DOHH2 (cell line): ENCODE results near the gene ECE1.

Source experiments
- H3F3A ChIP-seq: fragments of 200-600 bp; sonication (generic), shearing (Covaris generic); 2 replicates; pipeline ENCODE4 v1.6.0; 2016; ENCODE audit warnings: antibody characterized with exemption, mild to moderate bottlenecking; ENCODE audit not compliant: control insufficient read depth, insufficient read depth
- H3K27ac ChIP-seq: fragments of 200-600 bp; sonication (generic); 2 replicates; pipeline ENCODE4 v1.5.1; 2014; ENCODE audit warnings: low read depth, mild to moderate bottlenecking, low read length, moderate library complexity
- H3K27me3 ChIP-seq: fragments of 200-600 bp; sonication (generic); 2 replicates; pipeline ENCODE4 v1.6.1; 2014; ENCODE audit warnings: mild to moderate bottlenecking, low read length, mixed read lengths; ENCODE audit not compliant: control insufficient read depth
- H3K36me3 ChIP-seq: fragments of 200-600 bp; sonication (generic); 2 replicates; pipeline ENCODE4 v1.6.1; 2014; ENCODE audit warnings: mild to moderate bottlenecking, low read length, moderate library complexity, mixed read lengths; ENCODE audit not compliant: control insufficient read depth
- H3K4me1 ChIP-seq: fragments of 200-600 bp; sonication (generic); 2 replicates; pipeline ENCODE4 v1.6.1; 2014; ENCODE audit warnings: mild to moderate bottlenecking, low read length, mixed read lengths; ENCODE audit not compliant: control insufficient read depth
- H3K4me2 ChIP-seq: fragments of 200-600 bp; sonication (generic); 2 replicates; pipeline ENCODE4 v1.6.0; 2014; ENCODE audit warnings: mild to moderate bottlenecking, low read length, moderate library complexity
- H3K4me3 ChIP-seq: fragments of 200-600 bp; sonication (generic); 2 replicates; pipeline ENCODE4 v1.5.1; 2014; ENCODE audit warnings: mild to moderate bottlenecking, low read length, mixed read lengths
- H3K79me2 ChIP-seq: fragments of 200-600 bp; sonication (generic); 2 replicates; pipeline ENCODE4 v1.6.1; 2014; ENCODE audit warnings: mild to moderate bottlenecking, low read length, mixed read lengths; ENCODE audit not compliant: control insufficient read depth
- H3K9me2 ChIP-seq: fragments of 200-600 bp; sonication (generic); replicated peaks from 2 replicates; pipeline ENCODE4 v1.6.1; 2014; ENCODE audit warnings: mild to moderate bottlenecking, low read length, mixed read lengths; ENCODE audit not compliant: control insufficient read depth
- H3K9me3 ChIP-seq: fragments of 200-600 bp; sonication (generic); 2 replicates; pipeline ENCODE4 v1.6.1; 2014; ENCODE audit warnings: antibody characterized with exemption, low read length, mixed read lengths; ENCODE audit not compliant: control insufficient read depth, insufficient read depth
- H4K20me1 ChIP-seq: fragments of 200-600 bp; sonication (generic); 2 replicates; pipeline ENCODE4 v1.6.0; 2014; ENCODE audit warnings: low read depth, mild to moderate bottlenecking, antibody characterized with exemption, low read length, moderate library complexity; ENCODE audit not compliant: control insufficient read depth, insufficient read depth
- CTCF ChIP-seq: fragments of 200-600 bp; sonication (generic); IDR thresholded peaks from one replicate; pipeline ENCODE4 v1.5.1; 2014; ENCODE audit warnings: antibody characterized with exemption, mild to moderate bottlenecking, low read depth, low read length; ENCODE audit not compliant: poor library complexity, severe bottlenecking
- EZH2phosphoT487 ChIP-seq: fragments of 200-600 bp; sonication (generic); IDR thresholded peaks from 2 replicates; pipeline ENCODE4 v1.6.1; 2017; ENCODE audit warnings: borderline replicate concordance, mild to moderate bottlenecking, antibody characterized with exemption, low read length, moderate library complexity, mixed read lengths

ECE1 gene

GRCh38 chr1:21280482-21280881 is 9.8 kb downstream of the ECE1 start:
- no peaks in the 10 kb centered on the region for H3K79me2 ChIP-seq
- H3K4me2 ChIP-seq: no peak overlapping the region
- no peaks in the 10 kb centered on the region for H4K20me1 ChIP-seq
- no peaks in the 10 kb centered on the region for H3K9me3 ChIP-seq
- no peak for TF ChIP-seq EZH2phosphoT487
- TF ChIP-seq CTCF: no peak
- H3F3A ChIP-seq: no peaks in the 10 kb centered on the region
- no peaks in the 10 kb centered on the region for H3K36me3 ChIP-seq
- peaks cover 5% of the 10 kb centered on the region; the same call in 1 of the 2 replicates for H3K27me3 ChIP-seq
- H3K4me3 ChIP-seq: no peak overlapping the region
- no peak overlapping the region for H3K27ac ChIP-seq
- H3K9me2 ChIP-seq: no peaks in the 10 kb centered on the region
- peaks cover 7% of the 10 kb centered on the region for H3K4me1 ChIP-seq

DNA sequence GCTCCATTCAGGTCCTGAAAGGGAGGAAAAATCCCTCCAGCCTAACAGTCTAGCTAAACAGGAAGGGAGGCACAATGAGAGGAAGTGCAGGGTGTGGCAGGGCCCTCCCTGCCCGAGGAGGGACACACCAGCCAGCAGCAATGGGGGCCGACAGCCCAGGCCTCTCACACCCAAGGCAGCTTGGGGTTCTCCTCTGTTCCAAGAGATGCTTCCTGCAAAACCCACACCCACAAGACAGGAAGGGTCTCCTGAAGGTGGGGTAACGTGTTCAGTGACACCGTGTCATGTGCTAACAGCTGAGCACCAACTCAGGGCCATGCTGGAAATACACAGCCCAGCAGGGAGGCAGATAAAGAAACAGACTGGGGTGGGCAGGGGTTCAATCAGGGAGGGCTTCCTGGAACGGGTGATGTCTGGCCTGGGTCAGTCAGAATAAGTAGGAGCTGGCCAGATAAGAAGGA is 10.2 kb downstream of the ECE1 start:
- H3K27ac ChIP-seq: no peak overlapping the region
- TF ChIP-seq EZH2phosphoT487 (no peak), CTCF (no peak)
- H3F3A ChIP-seq: no peaks in the 10 kb centered on the region
- no peak overlapping the region for H3K4me3 ChIP-seq
- no peaks in the 10 kb centered on the region for H4K20me1 ChIP-seq
- H3K4me1 ChIP-seq: peaks cover 7% of the 10 kb centered on the region
- H3K27me3 ChIP-seq: peaks cover 5% of the 10 kb centered on the region; the same call in 1 of the 2 replicates
- H3K36me3 ChIP-seq: no peaks in the 10 kb centered on the region
- no peaks in the 10 kb centered on the region for H3K9me3 ChIP-seq
- H3K9me2 ChIP-seq: no peaks in the 10 kb centered on the region
- no peak overlapping the region for H3K4me2 ChIP-seq
- H3K79me2 ChIP-seq: no peaks in the 10 kb centered on the region

- H3K27ac ChIP-seq: no peak overlapping the region
- no peaks in the 10 kb centered on the region for H3K4me1 ChIP-seq
- H3K79me2 ChIP-seq: no peaks in the 10 kb centered on the region
- no peaks in the 10 kb centered on the region for H3K9me2 ChIP-seq
- no peak overlapping the region for H3K4me3 ChIP-seq
- TF ChIP-seq CTCF (no peak), EZH2phosphoT487 (no peak)
- H3K36me3 ChIP-seq: no peaks in the 10 kb centered on the region
- H3K27me3 ChIP-seq: peaks cover under 1% of the 10 kb centered on the region; the same call in 1 of the 2 replicates
- no peaks in the 10 kb centered on the region for H3K9me3 ChIP-seq
- no peak overlapping the region for H3K4me2 ChIP-seq
- no peaks in the 10 kb centered on the region for H3F3A ChIP-seq
- no peaks in the 10 kb centered on the region for H4K20me1 ChIP-seq
Observed at GRCh38 chr1:21278860-21279845, 11.1 kb downstream of the ECE1 start.
